ENCODE results near the gene TTL. TPM values are rescaled to one million over a fixed set of nuclear protein-coding genes. Genes with fewer than 3 reads are reported as not detected.

The TTL gene
- total RNA-seq, 1 donor from 2014 or later, result 58.6 TPM

GRCh38 chr2:112585873-112586464 lies 104.0 kb downstream of the TTL start:
- Mint-ChIP-seq H3K36me3 (peaks cover 8% of the 10 kb centered on the region), H3K27me3 (no peaks in the 10 kb centered on the region), H3K4me1 (ENCODE audit: unreplicated experiment) (peaks cover 14% of the 10 kb centered on the region), H3K9me3 (no peaks in the 10 kb centered on the region), H3K4me3 (peak overlapping the region; percentile 53), H3K27ac (peak overlapping the region; percentile 80)
- no peak for DNase-seq (ENCODE audit: extremely low spot score, unreplicated experiment)
- no peak for TF ChIP-seq CTCF (conservative IDR thresholded peaks at IDR 0.05)

- DNase-seq (ENCODE audit: extremely low spot score, unreplicated experiment), result no peak
- H3K36me3 Mint-ChIP-seq, result peaks cover 15% of the 10 kb centered on the region
- H3K4me1 Mint-ChIP-seq (ENCODE audit: unreplicated experiment), result peaks cover 14% of the 10 kb centered on the region
- no peaks in the 10 kb centered on the region for H3K9me3 Mint-ChIP-seq
- no peak overlapping the region for H3K4me3 Mint-ChIP-seq
- TF ChIP-seq CTCF (conservative IDR thresholded peaks at IDR 0.05), result no peak
- H3K27me3 Mint-ChIP-seq, result no peaks in the 10 kb centered on the region
- peak overlapping the region; percentile 17 for H3K27ac Mint-ChIP-seq
Measured at GRCh38 chr2:112588611-112589045, 106.7 kb downstream of the TTL start.

Other genes starting within 250 kb of the TTL start
- gene ZC3H8, start 227.1 kb upstream of the TTL start, total RNA-seq (ENCODE audit: low replicate concordance), result 12.6 and 20.7 TPM in 2 replicates
- 5.5 and 10.1 TPM in 2 replicates for gene ZC3H6, start 206.6 kb upstream of the TTL start, total RNA-seq (ENCODE audit: low replicate concordance)
- gene RGPD8, start 48.5 kb upstream of the TTL start, total RNA-seq (ENCODE audit: low replicate concordance), result 5.5 and 10.7 TPM in 2 replicates
- gene POLR1B, start 60.3 kb downstream of the TTL start, total RNA-seq (ENCODE audit: low replicate concordance), result 29.3 and 39.9 TPM in 2 replicates
- gene CHCHD5, start 102.5 kb downstream of the TTL start, total RNA-seq (ENCODE audit: low replicate concordance), result 25.6 and 33.5 TPM in 2 replicates
- 50.3 and 63.9 TPM in 2 replicates for gene SLC20A1, start 163.8 kb downstream of the TTL start, total RNA-seq (ENCODE audit: low replicate concordance)
- not detected in 2 replicates for gene NT5DC4, start 238.9 kb downstream of the TTL start, total RNA-seq (ENCODE audit: low replicate concordance)